ENCODE data around the gene SAMM50.

GRCh38 chr22:44042249-44043218, 87.3 kb downstream of the SAMM50 start:
- TF ChIP-seq POLR2A (IDR thresholded peaks at IDR 0.05; ENCODE audit: low read depth, low read length) (no peak), POLR2AphosphoS5 (IDR thresholded peaks at IDR 0.05; ENCODE audit: low read depth, low read length) (0 out of 2 replicates have a peak, but pooled peaks have one; percentile 28)
